Retina (tissue), 1 donor: ENCODE measurements around the gene PCDH9.
"Not testable (repeated sequence)": the region's sequence is repeated elsewhere in the genome, so short reads cannot be mapped to it uniquely, and the experiment has no call there.

Source experiments
- DNase-seq: peaks from one replicate; pipeline ENCODE4 v3.0.0-alpha.2; 2016

PCDH9 gene

GRCh38 chr13:66312312-66313087, 917.6 kb downstream of the PCDH9 start:
- DNase-seq = no peak

GRCh38 chr13:66305961-66306617, 924.0 kb downstream of the PCDH9 start:
- DNase-seq = no peak

GRCh38 chr13:66301482-66301881, 928.7 kb downstream of the PCDH9 start:
- no peak for DNase-seq

GRCh38 chr13:66301006-66301405, 929.1 kb downstream of the PCDH9 start:
- DNase-seq = peak; percentile 11

- DNase-seq = no peak
These were observed 933.3 kb downstream of the PCDH9 start for GRCh38 chr13:66296875-66297274.

GRCh38 chr13:66296328-66296727, 933.8 kb downstream of the PCDH9 start:
- DNase-seq = no peak

- not testable (repeated sequence) for DNase-seq
These were observed 943.3 kb downstream of the PCDH9 start for GRCh38 chr13:66286806-66287205.

- no peak for DNase-seq
These were observed 954.7 kb downstream of the PCDH9 start for GRCh38 chr13:66275416-66275815.

GRCh38 chr13:66273011-66273410, 957.1 kb downstream of the PCDH9 start:
- no peak for DNase-seq

- no peak for DNase-seq
These were observed 963.4 kb downstream of the PCDH9 start for GRCh38 chr13:66266761-66267160.

GRCh38 chr13:66266348-66266747, 963.8 kb downstream of the PCDH9 start:
- no peak for DNase-seq

GRCh38 chr13:66265371-66265770, 964.8 kb downstream of the PCDH9 start:
- peak; percentile 49 for DNase-seq

- DNase-seq = no peak
These were observed 965.2 kb downstream of the PCDH9 start for GRCh38 chr13:66264971-66265370.

- DNase-seq = no peak
These were observed 967.8 kb downstream of the PCDH9 start for GRCh38 chr13:66262330-66262729.

GRCh38 chr13:66259426-66259825, 970.7 kb downstream of the PCDH9 start:
- not testable (repeated sequence) for DNase-seq
